SU-DHL-6 (cell line): ENCODE data around the gene ITPA.

Experiments
- H2AFZ ChIP-seq: fragments of 200-600 bp; sonication (generic); 2 replicates; pipeline ENCODE4 v1.6.1; 2014; ENCODE audit warnings: low read depth, mild to moderate bottlenecking, moderate library complexity, mixed read lengths, antibody characterized with exemption, low read length; ENCODE audit not compliant: severe bottlenecking
- H3F3A ChIP-seq: fragments of 200-600 bp; shearing (Covaris generic); 2 replicates; pipeline ENCODE4 v1.6.0; 2016; ENCODE audit warnings: antibody characterized with exemption, mild to moderate bottlenecking; ENCODE audit not compliant: insufficient read depth
- H3K27ac ChIP-seq: fragments of 200-600 bp; sonication (generic); 2 replicates; pipeline ENCODE4 v1.5.1; 2016; ENCODE audit warnings: low read depth, mild to moderate bottlenecking, low read length, moderate library complexity, mixed read lengths
- H3K27me3 ChIP-seq: fragments of 200-600 bp; sonication (generic), shearing (Covaris generic); 2 replicates; pipeline ENCODE4 v1.6.0; 2014; ENCODE audit warnings: mild to moderate bottlenecking, low read length
- H3K36me3 ChIP-seq: fragments of 200-600 bp; sonication (generic); 2 replicates; pipeline ENCODE4 v1.6.1; 2014; ENCODE audit warnings: mild to moderate bottlenecking, low read length, mixed read lengths
- H3K4me2 ChIP-seq: fragments of 300-600, 200-600 bp; shearing (Covaris generic), sonication (generic); 2 replicates; pipeline ENCODE4 v1.6.0; 2014; ENCODE audit warnings: low read length, low read depth, mild to moderate bottlenecking; ENCODE audit not compliant: poor library complexity, severe bottlenecking
- H3K4me3 ChIP-seq: fragments of 200-600 bp; sonication (generic); 2 replicates; pipeline ENCODE4 v1.5.1; 2014; ENCODE audit warnings: antibody characterized with exemption, low read length, mild to moderate bottlenecking, mixed read lengths; ENCODE audit not compliant: insufficient read depth, poor library complexity, severe bottlenecking
- H3K79me2 ChIP-seq: fragments of 200-600 bp; sonication (generic); 2 replicates; pipeline ENCODE4 v1.6.1; 2014; ENCODE audit warnings: mild to moderate bottlenecking, low read length, moderate library complexity; ENCODE audit not compliant: insufficient read depth
- H3K9ac ChIP-seq: fragments of 200-600 bp; sonication (generic); 2 replicates; pipeline ENCODE4 v1.7.0; 2014; ENCODE audit warnings: mild to moderate bottlenecking, low read length
- H3K9me2 ChIP-seq: fragments of 200-600 bp; sonication (generic); replicated peaks from 2 replicates; pipeline ENCODE4 v1.6.1; 2014; ENCODE audit warnings: low read length; ENCODE audit not compliant: insufficient read depth
- H3K9me3 ChIP-seq: fragments of 200-600 bp; sonication (generic); 2 replicates; pipeline ENCODE4 v1.6.1; 2014; ENCODE audit warnings: low read length, mixed read lengths; ENCODE audit not compliant: insufficient read depth
- H4K20me1 ChIP-seq: fragments of 200-600 bp; sonication (generic); 2 replicates; pipeline ENCODE4 v1.6.1; 2014; ENCODE audit warnings: low read depth, mild to moderate bottlenecking, antibody characterized with exemption, low read length, moderate library complexity, mixed read lengths
- EZH2phosphoT487 ChIP-seq: fragments of 200-600 bp; sonication (generic), shearing (Covaris generic); conservative IDR thresholded peaks from 2 replicates; pipeline ENCODE4 v1.6.1; 2018; ENCODE audit warnings: mild to moderate bottlenecking, antibody characterized with exemption, low read length, moderate library complexity, mixed read lengths
- TF ChIP-seq, protein P1 (sequence below): fragments of 200-600 bp; sonication (generic); IDR thresholded peaks from one replicate; pipeline ENCODE4 v1.5.1; 2017; ENCODE audit warnings: antibody characterized with exemption, mild to moderate bottlenecking, low read length, moderate library complexity; ENCODE audit not compliant: insufficient read depth, poor library complexity, severe bottlenecking

ITPA gene

DNA sequence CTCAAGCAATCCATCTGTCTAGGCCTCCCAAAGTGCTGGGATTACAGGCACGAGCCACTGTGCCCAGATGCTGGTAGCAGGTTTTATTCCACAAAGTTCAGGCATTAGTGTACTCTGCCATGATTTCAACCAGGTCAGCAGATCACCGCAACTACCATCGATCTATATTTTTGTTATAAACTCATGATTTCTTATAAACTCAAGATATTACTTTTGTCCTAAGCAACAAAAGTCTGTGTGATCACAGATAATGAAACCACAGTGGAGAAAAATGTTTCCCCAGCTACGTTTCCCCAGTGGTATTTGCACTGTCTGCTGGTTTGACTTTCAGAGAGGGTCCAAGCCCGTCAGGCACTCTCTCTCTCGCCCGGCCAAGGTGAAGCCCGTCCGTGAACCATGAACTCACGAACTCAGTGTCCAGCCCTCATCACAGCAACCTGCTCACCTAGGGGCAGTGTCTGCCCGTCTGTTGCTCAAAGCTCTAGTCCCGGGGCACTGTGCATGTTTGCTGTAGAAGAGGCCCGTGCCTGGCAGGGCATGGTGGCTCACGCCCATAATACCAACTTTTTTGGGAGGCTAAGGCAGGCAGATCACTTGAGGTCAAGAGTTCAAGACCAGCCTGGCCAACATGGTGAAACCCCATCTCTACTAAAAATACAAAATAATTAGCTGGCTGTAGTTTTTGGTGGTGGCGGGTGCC, 22.7 kb downstream of the ITPA start:
- Histone ChIP-seq H2AFZ (no peak overlapping the region), H4K20me1 (no peaks in the 10 kb centered on the region), H3K36me3 (no peaks in the 10 kb centered on the region), H3K27ac (no peak overlapping the region), H3K9me3 (no peaks in the 10 kb centered on the region), H3K79me2 (no peaks in the 10 kb centered on the region), H3F3A (no peaks in the 10 kb centered on the region), H3K9me2 (no peaks in the 10 kb centered on the region), H3K4me3 (no peak overlapping the region), H3K27me3 (no peaks in the 10 kb centered on the region), H3K9ac (no peak overlapping the region), H3K4me2 (no peak overlapping the region)
- TF ChIP-seq EZH2phosphoT487 = no peak
- TF ChIP-seq, protein P1, sequence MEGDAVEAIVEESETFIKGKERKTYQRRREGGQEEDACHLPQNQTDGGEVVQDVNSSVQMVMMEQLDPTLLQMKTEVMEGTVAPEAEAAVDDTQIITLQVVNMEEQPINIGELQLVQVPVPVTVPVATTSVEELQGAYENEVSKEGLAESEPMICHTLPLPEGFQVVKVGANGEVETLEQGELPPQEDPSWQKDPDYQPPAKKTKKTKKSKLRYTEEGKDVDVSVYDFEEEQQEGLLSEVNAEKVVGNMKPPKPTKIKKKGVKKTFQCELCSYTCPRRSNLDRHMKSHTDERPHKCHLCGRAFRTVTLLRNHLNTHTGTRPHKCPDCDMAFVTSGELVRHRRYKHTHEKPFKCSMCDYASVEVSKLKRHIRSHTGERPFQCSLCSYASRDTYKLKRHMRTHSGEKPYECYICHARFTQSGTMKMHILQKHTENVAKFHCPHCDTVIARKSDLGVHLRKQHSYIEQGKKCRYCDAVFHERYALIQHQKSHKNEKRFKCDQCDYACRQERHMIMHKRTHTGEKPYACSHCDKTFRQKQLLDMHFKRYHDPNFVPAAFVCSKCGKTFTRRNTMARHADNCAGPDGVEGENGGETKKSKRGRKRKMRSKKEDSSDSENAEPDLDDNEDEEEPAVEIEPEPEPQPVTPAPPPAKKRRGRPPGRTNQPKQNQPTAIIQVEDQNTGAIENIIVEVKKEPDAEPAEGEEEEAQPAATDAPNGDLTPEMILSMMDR = no peak

GRCh38 chr20:3233131-3233990, 24.1 kb downstream of the ITPA start:
- no peaks in the 10 kb centered on the region for H3K9me2 ChIP-seq
- H3K9me3 ChIP-seq = no peaks in the 10 kb centered on the region
- H2AFZ ChIP-seq = no peak overlapping the region
- no peaks in the 10 kb centered on the region for H4K20me1 ChIP-seq
- TF ChIP-seq EZH2phosphoT487 = no peak
- TF ChIP-seq, protein P1 = no peak
- no peaks in the 10 kb centered on the region for H3K27me3 ChIP-seq
- H3K79me2 ChIP-seq = no peaks in the 10 kb centered on the region
- no peaks in the 10 kb centered on the region for H3F3A ChIP-seq
- no peak overlapping the region for H3K9ac ChIP-seq
- H3K4me2 ChIP-seq = no peak overlapping the region
- H3K4me3 ChIP-seq = no peak overlapping the region
- H3K27ac ChIP-seq = no peak overlapping the region
- no peaks in the 10 kb centered on the region for H3K36me3 ChIP-seq

DNA sequence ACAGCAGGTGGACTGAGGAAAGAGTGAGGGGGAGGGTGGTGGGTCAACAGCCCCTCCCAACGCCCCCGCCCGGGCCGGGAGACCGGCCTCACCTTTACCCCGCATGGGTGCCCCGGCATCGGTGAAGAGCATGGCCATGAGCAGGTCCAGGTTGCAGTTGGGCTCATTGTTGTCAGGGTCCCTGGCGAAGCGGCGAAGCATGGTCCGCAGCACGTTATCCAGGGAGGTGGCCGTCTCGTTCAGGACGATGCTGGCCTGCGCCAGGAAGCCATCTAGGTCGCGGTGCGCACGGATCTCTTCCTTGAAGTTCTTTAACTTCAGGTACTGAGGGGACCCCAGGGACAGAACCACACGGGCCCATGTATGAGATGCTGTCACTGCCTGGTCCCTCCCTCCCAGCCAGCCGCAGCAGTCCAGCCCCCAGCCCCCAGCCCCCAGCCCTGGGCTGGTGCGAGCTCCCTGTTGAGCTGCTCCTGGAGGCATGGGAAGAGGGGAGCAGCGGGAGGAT, 24.7 kb downstream of the ITPA start:
- Histone ChIP-seq H3K4me2 (no peak overlapping the region), H3K36me3 (no peaks in the 10 kb centered on the region), H3K9ac (no peak overlapping the region), H3K9me3 (no peaks in the 10 kb centered on the region), H4K20me1 (no peaks in the 10 kb centered on the region), H3K4me3 (no peak overlapping the region), H2AFZ (no peak overlapping the region), H3K27ac (no peak overlapping the region), H3K27me3 (no peaks in the 10 kb centered on the region), H3K79me2 (no peaks in the 10 kb centered on the region), H3K9me2 (no peaks in the 10 kb centered on the region), H3F3A (no peaks in the 10 kb centered on the region)
- TF ChIP-seq, protein P1 = no peak
- TF ChIP-seq EZH2phosphoT487 = no peak
